ENCODE data around the gene NDUFB11. TPM values are rescaled to one million over a fixed set of nuclear protein-coding genes. Genes with fewer than 3 reads are reported as not detected.

The NDUFB11 gene
- polyA plus RNA-seq, 5 donors: 82.5 to 107 (median 89.0) TPM

GRCh38 chrX:47177079-47177478, 32.6 kb upstream of the NDUFB11 start:
- no peak for DNase-seq

- no peak for DNase-seq
Measured at GRCh38 chrX:47176101-47176740, 31.7 kb upstream of the NDUFB11 start.

GRCh38 chrX:47175588-47175980, 31.1 kb upstream of the NDUFB11 start:
- no peak for DNase-seq

GRCh38 chrX:47174846-47175587, 30.5 kb upstream of the NDUFB11 start:
- no peak for DNase-seq

- no peak for DNase-seq
Measured at GRCh38 chrX:47174376-47174775, 29.9 kb upstream of the NDUFB11 start.

GRCh38 chrX:47172971-47173792, 28.7 kb upstream of the NDUFB11 start:
- DNase-seq: no peak

- DNase-seq: no peak
Measured at GRCh38 chrX:47172549-47172948, 28.0 kb upstream of the NDUFB11 start.

- DNase-seq: no peak
Measured at GRCh38 chrX:47171996-47172395, 27.5 kb upstream of the NDUFB11 start.

- DNase-seq: no peak
Measured at GRCh38 chrX:47170861-47171692, 26.6 kb upstream of the NDUFB11 start.

- no peak for DNase-seq
Measured at GRCh38 chrX:47169726-47170515, 25.4 kb upstream of the NDUFB11 start.

- DNase-seq: no peak
Measured at GRCh38 chrX:47169273-47169672, 24.8 kb upstream of the NDUFB11 start.

GRCh38 chrX:47168495-47169073, 24.1 kb upstream of the NDUFB11 start:
- no peak for DNase-seq

- DNase-seq: no peak
Measured at GRCh38 chrX:47166126-47166525, 21.6 kb upstream of the NDUFB11 start.

- no peak for DNase-seq
Measured at GRCh38 chrX:47164420-47164819, 19.9 kb upstream of the NDUFB11 start.

GRCh38 chrX:47162927-47163583, 18.6 kb upstream of the NDUFB11 start:
- no peak for DNase-seq

GRCh38 chrX:47160781-47161180, 16.3 kb upstream of the NDUFB11 start:
- no peak for DNase-seq

- no peak for DNase-seq
Measured at GRCh38 chrX:47158781-47159180, 14.3 kb upstream of the NDUFB11 start.

- DNase-seq: no peak
Measured at GRCh38 chrX:47158131-47158530, 13.6 kb upstream of the NDUFB11 start.

- no peak for DNase-seq
Measured at GRCh38 chrX:47156611-47157520, 12.4 kb upstream of the NDUFB11 start.

Measured in right lung (tissue), 5 donors.